ENCODE measurements around the gene CCDC85C.
A peak's percentile ranks its signal among the peaks of the same experiment; 100 is the strongest.

CCDC85C gene

DNA sequence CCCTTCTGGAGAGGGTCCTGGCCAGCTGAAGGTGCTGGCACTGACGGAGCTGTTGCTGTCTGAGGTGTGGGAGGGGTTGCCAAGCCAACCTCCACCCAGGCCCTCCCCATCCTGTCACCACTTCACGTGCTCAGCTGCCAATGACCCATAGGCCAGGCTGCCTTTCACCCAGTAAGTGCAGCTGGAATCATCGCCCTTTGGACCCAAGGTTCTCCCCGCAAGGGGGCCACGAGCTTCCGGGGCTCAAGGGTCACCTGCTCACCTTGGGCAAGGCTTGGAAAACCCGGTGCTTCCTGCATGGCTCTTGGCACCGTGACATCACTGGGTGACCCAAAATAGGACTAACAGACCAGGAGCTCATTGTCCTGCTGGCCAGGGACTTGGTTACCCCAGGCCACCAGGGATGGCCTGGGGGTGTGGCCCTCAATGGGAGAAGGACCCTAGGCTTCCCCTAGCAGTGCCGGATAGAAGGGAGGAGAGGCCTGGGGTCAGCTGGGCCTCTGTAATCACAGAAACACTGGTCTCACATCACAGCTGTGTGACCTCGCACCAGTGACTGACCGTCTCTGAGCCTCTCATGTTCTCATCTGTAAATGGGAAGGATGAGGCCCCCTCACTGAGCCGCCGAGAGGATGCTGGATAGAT lies 51.3 kb downstream of the CCDC85C start:
- no peak for DNase-seq

DNA sequence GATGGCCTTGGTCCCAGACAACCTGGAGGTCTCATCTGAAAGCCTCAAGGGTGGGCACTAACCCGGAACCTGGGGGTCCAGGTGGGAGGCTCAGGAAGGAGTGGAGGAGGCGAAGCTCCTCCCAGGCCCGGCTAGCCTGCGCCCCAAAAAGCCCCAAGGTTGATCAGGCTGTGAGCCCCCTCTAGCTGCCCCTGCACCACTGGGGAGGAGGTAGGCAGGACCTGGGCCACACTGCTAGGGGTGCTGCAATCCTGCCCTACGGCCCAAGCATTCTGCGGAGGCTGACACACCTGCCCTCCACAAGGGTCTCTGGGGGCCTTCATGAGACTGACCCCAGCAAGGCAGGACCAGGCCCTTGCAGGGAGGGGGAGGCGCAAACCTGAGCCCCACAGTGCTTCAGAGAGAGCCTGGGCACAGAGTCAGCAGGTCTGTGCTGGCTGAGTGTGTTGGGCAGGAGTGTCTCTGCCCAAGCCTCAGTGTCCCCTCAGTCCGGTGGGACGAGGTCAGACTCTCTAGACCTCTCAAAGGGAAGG lies 51.9 kb downstream of the CCDC85C start:
- no peak for DNase-seq

DNA sequence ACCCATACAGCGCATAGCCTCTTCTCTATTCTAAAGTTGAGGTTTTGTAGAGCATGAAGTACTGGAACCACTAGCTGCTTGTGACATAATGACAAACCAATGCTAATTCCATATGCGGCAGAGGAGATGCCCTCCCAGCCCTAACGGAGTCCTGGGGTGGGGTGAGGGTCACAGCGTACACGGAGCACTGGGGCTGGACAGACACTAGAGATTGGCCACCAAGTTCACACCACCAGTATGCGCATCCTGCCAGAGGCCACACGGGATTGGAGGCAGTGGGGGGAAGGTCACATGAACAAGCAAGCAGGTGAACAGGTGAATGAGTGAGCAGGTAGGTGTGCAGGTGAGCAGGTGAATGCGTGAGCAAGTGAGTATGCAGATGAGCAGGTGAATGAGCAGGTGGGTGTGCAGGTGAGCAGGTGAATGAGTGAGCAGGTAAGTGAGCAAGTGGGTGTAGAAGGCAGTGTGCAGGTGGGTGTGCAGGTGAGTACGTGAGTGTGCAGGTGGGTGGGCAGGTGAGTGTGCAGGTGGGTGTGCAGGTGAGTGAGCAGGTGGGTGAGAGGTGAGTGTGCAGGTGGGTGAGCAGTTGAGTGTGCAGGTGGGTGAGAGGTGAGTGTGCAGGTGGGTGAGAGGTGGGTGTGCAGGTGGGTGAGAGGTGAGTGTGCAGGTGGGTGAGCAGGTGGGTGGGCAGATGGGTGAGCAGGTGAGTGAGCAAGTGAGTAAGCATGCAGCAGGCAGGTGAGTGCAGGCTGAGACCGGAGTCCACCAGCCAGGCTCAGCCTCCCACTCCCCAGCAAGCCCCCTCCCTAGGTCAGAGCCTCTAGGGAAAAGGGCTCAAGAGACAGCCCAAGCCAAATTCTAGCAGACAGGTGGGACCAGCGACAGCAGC lies 52.7 kb downstream of the CCDC85C start:
- DNase-seq, result no peak

DNA sequence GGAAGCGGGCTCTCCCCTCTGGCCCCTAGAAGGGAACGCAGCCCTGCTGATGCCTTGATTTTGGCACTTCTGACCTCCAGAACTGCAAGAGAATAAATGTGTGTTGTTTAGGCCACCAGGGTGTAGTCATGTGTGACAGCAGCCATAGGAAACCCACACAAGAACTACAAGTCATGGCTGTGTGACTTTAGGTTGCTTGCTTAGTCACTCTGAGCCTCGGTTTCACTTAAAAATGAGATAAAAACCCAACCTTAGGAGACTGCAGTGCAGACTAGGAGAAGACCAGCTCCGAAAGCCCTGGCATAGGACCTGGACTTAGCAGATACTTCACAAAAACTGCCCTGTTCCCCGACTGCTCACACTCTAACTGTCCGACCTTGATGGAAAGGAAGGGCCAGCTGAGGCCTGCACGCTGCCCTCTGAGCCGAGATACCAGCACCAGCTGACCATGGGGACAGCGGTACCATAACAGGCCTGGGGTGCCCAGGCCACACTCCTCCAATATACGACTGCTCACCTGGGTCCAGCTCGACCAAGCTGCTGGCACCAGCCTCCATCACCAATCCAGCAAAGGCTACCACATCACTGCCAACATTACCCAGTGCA lies 53.5 kb downstream of the CCDC85C start:
- DNase-seq, result no peak

DNA sequence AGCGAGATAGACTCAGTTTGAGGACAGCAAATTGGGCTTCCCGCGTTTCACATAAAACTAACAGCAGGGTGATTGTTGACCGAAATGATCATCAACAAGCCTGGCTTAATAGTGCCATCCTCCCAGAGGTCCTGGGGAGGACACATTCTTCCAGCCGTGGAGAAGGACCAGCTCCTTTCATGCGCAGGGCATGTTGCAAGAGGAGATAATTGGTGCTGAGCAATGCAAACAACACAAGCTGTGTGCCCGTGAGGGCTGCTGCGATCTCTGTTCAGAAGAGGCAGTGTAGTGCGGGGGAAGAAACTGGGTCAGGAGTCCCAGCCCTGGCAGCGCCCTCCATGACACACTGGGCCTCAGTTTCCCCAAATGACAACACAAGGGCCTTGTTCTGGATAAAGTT lies 54.3 kb downstream of the CCDC85C start:
- DNase-seq, result no peak

DNA sequence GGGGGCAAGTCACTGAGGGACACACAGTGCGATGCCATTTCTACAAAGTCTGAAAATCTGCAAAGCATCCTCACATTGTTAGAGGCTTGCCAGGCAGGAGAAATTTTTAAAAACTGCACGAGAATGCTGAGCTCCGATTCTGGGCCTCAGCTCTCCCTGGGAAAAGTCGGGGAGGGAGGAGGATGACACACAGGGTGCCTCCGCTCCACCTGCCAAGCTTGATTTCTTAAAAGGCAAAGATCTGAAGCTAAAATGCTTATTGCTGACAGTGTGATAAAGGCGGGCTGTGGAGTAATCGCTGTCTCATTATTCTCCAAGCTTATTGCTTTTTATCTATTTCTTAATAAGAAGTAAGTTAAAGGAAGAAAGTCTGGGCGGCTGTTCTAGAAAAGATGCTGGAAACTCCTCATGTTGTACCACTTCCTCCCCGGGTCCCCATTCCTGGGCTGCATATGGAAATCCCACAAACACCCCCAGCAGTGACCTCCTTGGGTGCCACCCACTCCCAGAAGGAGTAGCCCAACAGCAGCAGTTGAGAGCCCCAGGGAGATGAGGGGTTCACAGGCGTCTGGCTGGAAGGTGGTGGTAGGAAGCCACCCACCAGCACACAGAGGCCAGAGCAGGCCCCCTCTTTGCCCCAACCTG lies 55.0 kb downstream of the CCDC85C start:
- no peak for DNase-seq

DNA sequence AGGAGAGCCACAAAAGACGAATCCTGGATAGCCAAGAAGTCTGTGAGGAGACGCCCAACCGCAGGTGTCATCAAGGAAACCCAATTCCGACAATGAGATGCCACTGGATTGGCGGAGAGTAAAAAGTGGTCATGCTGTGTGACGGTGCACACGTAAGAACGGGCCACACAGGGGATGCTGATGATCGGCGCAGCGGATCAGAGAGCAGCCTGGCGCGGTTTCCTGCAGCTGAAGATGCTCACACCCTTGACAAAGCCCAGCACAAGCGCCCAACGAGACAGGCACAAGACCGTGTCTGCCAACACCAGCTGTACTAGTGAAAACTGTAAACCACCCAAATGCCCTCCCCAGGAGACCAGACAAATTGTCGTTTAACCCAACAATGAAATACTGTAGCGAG lies 55.8 kb downstream of the CCDC85C start:
- peak; percentile 36 for DNase-seq

DNA sequence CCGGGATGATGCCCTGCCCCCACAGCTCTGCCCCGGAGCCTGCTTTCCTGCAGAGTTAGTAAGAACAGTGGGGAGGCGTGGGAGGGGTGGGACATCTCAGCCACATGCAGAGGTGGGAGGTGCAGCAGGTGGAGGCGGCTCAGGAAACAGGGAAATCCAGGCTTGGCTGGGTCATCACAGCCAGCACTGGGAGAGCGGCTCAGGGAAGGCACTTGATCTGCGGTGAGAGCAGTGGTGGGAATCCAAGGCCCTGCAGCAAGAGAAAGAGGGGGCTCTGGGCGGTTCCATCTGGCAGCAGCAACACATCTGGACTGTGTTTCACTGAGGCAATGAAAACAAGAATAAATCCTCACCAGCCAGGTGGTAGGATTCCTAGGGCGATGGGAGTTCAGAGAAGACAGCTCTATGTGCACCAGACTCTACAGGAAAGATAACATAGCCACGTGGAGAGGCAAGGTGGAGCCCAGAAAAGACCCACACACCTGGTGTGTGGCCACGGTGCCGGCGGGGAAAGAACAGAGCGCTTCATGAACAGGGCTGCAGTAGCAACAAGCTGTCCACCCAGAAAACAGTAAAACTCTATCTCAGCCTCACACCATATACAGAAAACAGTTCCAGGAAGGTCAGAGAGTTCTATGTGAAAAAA lies 57.6 kb downstream of the CCDC85C start:
- DNase-seq, result no peak

DNA sequence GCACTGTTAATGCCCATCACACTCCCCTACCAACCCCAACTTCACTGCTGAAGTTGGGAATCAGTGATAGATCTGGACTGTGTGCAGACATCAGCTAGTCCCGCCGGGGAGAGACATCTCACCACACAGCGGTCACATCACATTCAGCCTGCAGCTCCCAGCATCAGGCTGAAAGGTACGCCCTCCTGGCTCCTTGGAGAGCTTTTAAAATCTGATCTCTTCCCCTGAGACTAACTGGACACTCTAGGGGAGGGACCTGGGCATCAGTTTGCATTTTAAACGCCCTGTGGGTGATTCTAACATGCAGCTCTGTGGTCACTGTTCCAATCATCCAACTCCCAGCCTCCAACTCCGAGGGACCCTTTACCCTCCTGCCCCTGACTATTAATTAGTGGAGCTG lies 58.4 kb downstream of the CCDC85C start:
- no peak for DNase-seq

DNA sequence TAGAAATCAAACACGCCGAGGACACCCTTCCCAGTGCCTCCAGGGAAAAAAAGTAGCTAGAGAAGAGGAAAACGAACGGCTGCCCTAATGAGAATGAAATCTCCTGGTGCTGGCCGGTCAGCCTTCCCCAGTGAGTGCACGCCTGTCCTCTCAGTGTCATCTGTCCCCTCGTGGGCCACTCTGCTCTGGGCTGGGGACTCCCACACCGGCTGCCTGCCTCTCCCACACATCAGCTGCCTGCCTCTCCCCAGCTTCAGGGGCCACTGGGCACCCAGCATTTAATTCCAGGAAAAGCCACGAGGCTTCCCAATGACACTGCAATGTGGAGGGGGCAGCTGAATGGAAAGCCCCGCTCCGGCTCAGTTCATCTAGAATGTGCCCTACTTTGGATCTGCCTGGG lies 59.0 kb downstream of the CCDC85C start:
- DNase-seq, result no peak

DNA sequence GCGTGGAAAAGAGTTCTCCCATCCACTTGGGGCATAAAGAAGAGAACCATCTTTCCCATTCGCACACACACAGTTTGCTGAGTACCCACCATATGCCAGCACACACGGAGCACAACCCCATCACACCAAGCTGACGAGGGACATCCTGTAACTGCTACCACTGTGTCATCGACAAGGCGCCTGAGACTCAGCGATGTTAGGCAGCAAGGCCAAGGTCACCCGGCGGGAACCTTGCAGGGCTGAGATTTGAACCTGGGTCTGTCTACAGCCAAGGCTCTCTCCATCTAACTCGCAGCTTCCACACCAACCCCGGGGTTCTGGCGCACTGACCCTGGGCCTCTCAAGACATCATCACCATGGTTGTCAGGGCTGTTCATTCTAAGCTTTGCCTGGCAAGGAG lies 60.0 kb downstream of the CCDC85C start:
- DNase-seq, result no peak

DNA sequence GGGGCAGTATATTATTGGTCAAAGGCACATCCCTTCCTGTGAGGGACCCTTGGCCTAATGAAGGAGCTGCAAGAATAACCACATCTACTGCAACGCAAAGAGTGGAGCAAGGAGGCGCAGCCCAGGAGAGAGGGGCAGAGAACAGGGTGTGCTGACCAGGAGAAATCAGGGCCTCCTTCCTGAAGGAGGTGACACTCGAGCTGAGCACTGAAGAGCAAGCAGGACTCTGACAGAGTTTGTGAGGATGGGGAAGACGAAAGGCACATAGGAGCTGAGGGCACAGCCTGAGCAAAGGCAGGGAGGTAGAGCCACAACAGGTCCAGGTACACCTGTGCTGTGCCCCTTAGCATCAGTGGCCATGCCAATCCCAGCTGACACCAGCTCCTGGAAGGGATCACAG lies 60.6 kb downstream of the CCDC85C start:
- DNase-seq, result no peak

DNA sequence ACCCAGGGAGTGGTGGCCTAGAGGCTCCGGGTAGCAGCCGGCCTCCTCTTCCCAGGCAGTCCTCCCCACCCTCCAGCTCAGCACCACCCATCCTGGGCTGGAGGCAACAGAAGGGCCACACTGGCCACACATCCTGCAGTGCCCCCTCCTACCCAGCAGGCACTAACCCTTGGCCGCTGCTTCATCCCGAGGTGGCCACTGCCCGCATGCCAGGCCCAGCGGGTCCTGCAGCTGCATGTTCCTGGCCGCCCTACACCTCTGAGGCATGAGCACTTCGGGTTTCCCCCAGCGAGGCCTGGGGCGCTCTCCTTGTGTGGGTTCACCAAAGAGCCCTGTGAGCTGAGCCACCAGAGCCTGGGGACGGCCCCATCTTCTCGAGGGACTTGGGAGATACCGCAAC lies 61.4 kb downstream of the CCDC85C start:
- DNase-seq, result no peak

DNA sequence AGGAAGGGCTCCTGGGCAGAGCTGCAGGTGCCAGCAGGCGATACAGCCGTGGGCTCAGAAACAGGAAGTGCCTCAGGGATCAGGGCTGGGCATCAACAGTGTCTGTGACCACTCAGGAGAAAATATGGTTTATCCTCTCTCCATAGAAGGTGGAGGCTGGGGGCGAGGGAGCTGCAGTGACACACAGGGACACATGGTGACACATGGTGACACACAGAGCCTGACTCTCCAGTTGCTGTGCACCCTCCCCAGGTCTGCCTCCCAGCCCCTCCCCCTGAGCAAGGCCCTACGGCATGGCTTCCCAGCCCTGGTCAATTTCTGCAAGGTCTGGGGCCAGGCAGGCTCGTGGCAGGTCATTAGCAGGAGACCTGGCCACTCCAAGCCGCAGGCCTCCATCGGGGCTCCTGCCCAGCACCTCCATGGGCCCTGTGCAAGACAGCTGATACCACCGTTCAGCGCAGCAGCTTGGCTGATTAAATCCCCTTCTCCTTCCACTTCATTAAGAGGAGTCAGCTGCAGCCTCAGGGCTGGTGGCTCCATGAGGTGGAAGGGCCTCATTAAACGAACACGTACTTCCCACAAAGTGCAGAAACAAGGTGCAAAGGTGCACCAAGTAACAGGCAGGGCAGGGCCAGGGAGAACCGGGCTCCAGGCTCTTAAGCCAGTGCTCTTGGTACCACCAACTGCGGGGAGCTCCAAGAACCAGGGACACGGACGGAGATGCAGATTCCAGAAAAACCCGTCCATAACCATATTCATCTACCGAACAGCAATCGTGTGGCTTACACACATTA lies 62.1 kb downstream of the CCDC85C start:
- DNase-seq, result no peak

DNA sequence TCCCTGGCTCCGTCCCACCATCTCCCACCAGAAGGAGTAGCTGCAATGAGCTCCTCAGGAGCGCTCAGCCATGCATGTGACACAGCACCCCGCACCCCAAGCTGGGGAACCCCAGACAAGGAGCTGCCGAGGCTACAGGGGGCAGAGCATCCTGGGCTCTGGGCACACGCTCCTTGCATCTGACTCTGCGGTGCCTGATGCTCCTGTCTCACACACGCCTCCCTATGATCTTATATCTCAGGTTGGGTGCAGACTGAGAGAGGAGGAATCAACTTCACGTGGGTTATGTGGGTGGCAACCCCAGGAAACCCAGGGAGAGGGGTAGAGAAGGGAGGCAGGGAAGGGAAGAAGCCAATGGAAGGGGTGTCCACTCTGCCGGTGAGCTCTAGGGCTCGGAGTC lies 62.8 kb downstream of the CCDC85C start:
- DNase-seq, result no peak

DNA sequence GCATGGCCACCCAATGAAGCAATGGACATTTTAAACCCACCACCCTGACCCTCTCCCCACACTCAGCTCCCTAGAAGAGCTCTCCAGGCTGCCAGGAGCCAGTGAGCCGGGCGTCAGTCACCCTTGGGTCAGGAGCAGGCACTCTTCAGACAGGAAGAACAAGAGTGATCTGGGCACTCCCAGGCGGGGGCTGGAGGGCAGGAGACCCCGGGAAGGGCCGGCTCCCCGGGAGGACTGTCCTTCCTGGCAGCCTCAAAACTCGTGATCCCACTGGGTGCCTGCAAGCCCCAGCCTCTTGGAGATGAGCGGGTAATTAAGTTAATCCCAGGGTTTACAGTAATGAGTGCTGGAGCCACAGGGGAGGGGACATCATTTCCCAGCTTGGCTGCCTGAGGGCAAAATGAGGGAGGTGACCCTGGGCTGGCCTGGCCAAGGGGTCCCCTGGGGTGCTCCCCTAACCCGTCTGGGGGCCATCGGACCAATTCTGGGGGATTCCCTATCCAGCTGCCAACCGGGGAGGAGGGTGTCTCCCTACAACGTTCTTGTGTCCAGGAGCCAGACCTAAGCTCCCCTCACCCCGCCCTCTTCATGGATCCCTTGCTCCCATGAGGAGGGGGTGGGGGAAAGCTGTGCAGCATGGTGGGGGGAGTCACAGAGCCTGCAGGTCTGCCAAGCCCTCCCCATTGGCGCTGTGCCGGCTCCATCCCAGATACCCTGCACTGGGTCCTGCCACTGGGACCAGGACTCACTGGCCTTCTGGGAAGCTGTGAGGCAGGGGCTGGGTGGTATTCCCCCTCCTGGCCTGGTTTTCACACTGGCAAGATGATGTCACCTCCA lies 63.6 kb downstream of the CCDC85C start:
- no peak for DNase-seq

DNA sequence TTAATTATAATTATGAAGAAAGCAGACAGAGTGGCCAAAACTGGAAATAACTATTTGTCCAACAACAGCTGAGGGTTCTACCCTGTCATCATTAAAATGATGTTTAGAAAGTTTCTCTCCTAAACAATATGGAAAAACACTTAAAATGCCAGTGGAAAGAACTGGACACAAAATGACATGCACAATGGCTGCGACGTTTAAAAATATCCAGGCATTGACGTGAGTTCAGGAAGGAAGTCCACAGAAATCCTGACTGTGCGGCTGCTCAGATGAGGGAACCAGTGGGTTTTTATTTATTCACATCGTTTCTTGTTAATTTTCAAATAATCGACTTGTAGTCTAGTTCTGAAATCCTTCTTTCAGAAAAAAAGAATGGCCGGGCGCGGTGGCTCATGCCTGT lies 64.5 kb downstream of the CCDC85C start:
- no peak for DNase-seq

DNA sequence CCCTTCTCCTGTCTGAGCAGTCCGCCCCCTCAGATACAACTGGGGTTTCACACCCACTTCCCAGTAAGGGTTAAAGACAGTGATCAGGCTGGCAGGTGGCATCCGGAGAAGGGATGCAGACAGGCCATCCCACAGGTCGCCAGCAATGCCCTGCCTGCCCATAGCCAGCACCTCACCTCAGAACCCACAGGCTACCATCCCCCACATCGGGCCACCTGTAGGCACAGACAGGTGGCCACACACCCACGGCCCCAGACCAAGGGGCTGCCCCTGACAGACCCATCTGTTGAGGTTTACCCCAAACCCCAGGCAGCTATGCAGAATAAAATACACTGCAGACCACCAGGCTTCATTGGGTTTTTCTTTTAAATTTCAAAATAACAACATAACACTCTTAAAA lies 65.3 kb downstream of the CCDC85C start:
- DNase-seq, result no peak

DNA sequence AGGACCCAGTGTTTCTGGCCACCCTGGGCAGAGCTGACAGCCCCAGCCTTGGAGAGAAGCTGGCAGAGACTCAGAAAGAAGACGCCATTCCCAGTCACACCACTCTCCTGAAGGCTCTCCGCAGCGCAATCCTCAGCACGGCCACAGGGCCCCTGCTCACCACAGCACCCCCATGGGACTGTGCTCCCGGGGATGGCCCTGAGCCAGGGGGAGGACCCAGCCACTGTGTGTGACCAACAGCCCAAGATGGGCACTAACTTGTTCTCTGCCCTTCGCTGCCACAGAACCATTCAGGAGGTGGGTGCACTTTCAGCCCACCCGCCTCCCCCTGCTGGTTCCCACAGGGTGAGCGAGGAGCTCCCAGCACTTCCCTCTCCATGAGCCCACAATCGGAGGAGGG lies 65.7 kb downstream of the CCDC85C start:
- DNase-seq, result no peak

DNA sequence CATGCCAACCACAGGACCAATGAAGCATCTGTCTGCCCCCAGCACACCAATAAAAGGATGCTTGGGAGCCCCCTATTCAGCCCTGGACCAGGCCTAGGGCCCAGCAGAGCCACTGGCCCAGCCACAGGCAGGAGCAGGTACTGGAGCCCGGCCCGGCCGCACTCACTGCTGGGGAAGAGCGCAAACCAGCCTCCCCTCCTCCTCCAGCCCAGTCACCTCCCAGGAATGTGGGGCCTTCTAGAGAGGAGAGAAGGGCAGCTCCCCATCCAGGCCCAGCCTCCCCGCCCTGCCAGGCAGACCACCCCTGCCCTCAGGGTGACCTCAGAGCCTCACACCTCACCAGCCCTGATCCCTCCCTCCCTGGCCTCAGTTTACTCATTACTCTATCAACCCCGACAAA lies 66.6 kb downstream of the CCDC85C start:
- no peak for DNase-seq

Measured in NCI-H1092 (cell line).